ENCODE results near the gene EEIG1.

- TF ChIP-seq EZH2 (IDR thresholded peaks at IDR 0.05; ENCODE audit: borderline replicate concordance, insufficient read depth, low read depth, low read length, poor library complexity, severe bottlenecking): no peak
- TF ChIP-seq CTCF (IDR thresholded peaks at IDR 0.05): no peak
Observed at GRCh38 chr9:127947841-127948710, 32.7 kb downstream of the EEIG1 start.

Data from B cell (primary cell).